IMR-90 (cell line): ENCODE measurements around the gene KRTAP9-1. TPM values are rescaled to one million over a fixed set of nuclear protein-coding genes. Genes with fewer than 3 reads are reported as not detected.
A peak's percentile ranks its signal among the peaks of the same experiment; 100 is the strongest.

Source experiments
- ATAC-seq: fragments of 200-7000 bp; cut with Tn5 transposase; 2 replicates; pipeline ENCODE4 v1.9.1; 2020; ENCODE audit warnings: low read depth, mild to moderate bottlenecking, moderate library complexity
- BruUV-seq: library from RNA; stranded (reverse); fragments of 400-500 nt; replicated peaks from 2 replicates; lab custom pipeline; 2021; lab: Mats Ljungman, UMichigan
- CTCF ChIA-PET: fragments of 300-600 bp; formaldehyde crosslinking; extraction: SDS; loops from one replicate; lab custom pipeline; 2021; ENCODE audit warnings: antibody characterized with exemption; lab: Yijun Ruan, JAX
- POLR2A ChIA-PET: fragments of 300-600 bp; sonication (Branson Sonifier 250); formaldehyde crosslinking; loops from one replicate; lab custom pipeline; 2022; ENCODE audit warnings: antibody characterized with exemption; ENCODE audit not compliant: unreplicated experiment; lab: Charles Lee
- DNase-seq: peaks from one replicate; pipeline ENCODE4 v3.0.0; 2013
- H2AFZ ChIP-seq: replicated peaks from 2 replicates; pipeline ENCODE3; 2013; ENCODE audit warnings: low read length, mild to moderate bottlenecking; ENCODE audit not compliant: poor library complexity
- H2AK5ac ChIP-seq: 2 replicates; pipeline ENCODE4 v1.6.1; 2013; ENCODE audit warnings: low read depth, low read length, inconsistent platforms
- H2AK9ac ChIP-seq: replicated peaks from 2 replicates; pipeline ENCODE3; 2013; ENCODE audit warnings: mild to moderate bottlenecking, low read depth, low read length, moderate library complexity; ENCODE audit not compliant: poor library complexity
- H2BK120ac ChIP-seq: 2 replicates; pipeline ENCODE4 v1.6.1; 2013; ENCODE audit warnings: low read depth, low read length, inconsistent platforms
- H2BK15ac ChIP-seq: 3 replicates; pipeline ENCODE4 v1.6.1; 2013; ENCODE audit warnings: low read depth, low read length, inconsistent platforms
- H2BK20ac ChIP-seq: 2 replicates; pipeline ENCODE4 v1.6.1; 2013; ENCODE audit warnings: low read depth, mild to moderate bottlenecking, inconsistent platforms, low read length, moderate library complexity
- H2BK5ac ChIP-seq: 2 replicates; pipeline ENCODE4 v1.6.1; 2013; ENCODE audit warnings: mild to moderate bottlenecking, low read depth, low read length, inconsistent platforms; ENCODE audit not compliant: poor library complexity, severe bottlenecking
- H3K14ac ChIP-seq: replicated peaks from 2 replicates; pipeline ENCODE4 v1.6.1; 2013; ENCODE audit warnings: low read depth, low read length, inconsistent platforms
- H3K18ac ChIP-seq: 2 replicates; pipeline ENCODE4 v1.6.1; 2013; ENCODE audit warnings: low read depth, low read length, control low read depth
- H3K23ac ChIP-seq: 2 replicates; pipeline ENCODE4 v1.6.1; 2013; ENCODE audit warnings: low read depth, low read length, inconsistent platforms
- H3K27ac ChIP-seq: 2 replicates; pipeline ENCODE4 v1.5.1; 2013; ENCODE audit warnings: mild to moderate bottlenecking, control low read depth, low read length; ENCODE audit not compliant: insufficient read depth
- H3K27me3 ChIP-seq: 2 replicates; pipeline ENCODE4 v1.6.1; 2013; ENCODE audit warnings: low read length; ENCODE audit not compliant: control insufficient read depth, insufficient read depth
- H3K36me3 ChIP-seq: 2 replicates; pipeline ENCODE4 v1.6.1; 2013; ENCODE audit warnings: low read length, mixed read lengths; ENCODE audit not compliant: control insufficient read depth, insufficient read depth
- H3K4ac ChIP-seq: 2 replicates; pipeline ENCODE4 v1.6.1; 2013; ENCODE audit warnings: low read depth, low read length, inconsistent platforms
- H3K4me1 ChIP-seq: 2 replicates; pipeline ENCODE4 v1.6.1; 2013; ENCODE audit warnings: low read length, mixed read lengths; ENCODE audit not compliant: control insufficient read depth, insufficient read depth
- H3K4me2 ChIP-seq: 2 replicates; pipeline ENCODE4 v1.6.1; 2013; ENCODE audit warnings: low read depth, mild to moderate bottlenecking, control low read depth, low read length, moderate library complexity
- H3K4me3 ChIP-seq: 2 replicates; pipeline ENCODE4 v1.5.1; 2013; ENCODE audit warnings: low read depth, mild to moderate bottlenecking, control low read depth, low read length, moderate library complexity; ENCODE audit not compliant: insufficient read depth
- H3K56ac ChIP-seq: 2 replicates; pipeline ENCODE4 v1.6.1; 2013; ENCODE audit warnings: low read length, inconsistent platforms; ENCODE audit not compliant: insufficient read depth; ENCODE audit errors: extremely low read depth
- H3K79me1 ChIP-seq, 2 experiments: 2 replicates each; pipeline ENCODE4 v1.6.1; 2013; ENCODE audit warnings: low read length in 2 of 2, inconsistent platforms in 1 of 2, low read depth in 1 of 2
- H3K9ac ChIP-seq: 2 replicates; pipeline ENCODE4 v1.6.1; 2013; ENCODE audit warnings: low read depth, low read length, control low read depth
- H3K9me1 ChIP-seq: 2 replicates; pipeline ENCODE4 v1.6.1; 2013; ENCODE audit warnings: low read length, inconsistent platforms; ENCODE audit not compliant: insufficient read depth
- H3K9me3 ChIP-seq: 2 replicates; pipeline ENCODE4 v1.6.1; 2013; ENCODE audit warnings: low read length; ENCODE audit not compliant: control insufficient read depth, insufficient read depth
- H4K20me1 ChIP-seq: 2 replicates; pipeline ENCODE4 v1.6.1; 2013; ENCODE audit warnings: low read length, inconsistent platforms; ENCODE audit not compliant: insufficient read depth
- H4K5ac ChIP-seq: 2 replicates; pipeline ENCODE4 v1.6.1; 2013; ENCODE audit warnings: mild to moderate bottlenecking, low read depth, low read length, control low read depth
- H4K8ac ChIP-seq, 2 experiments: 2 replicates each; pipeline ENCODE4 v1.6.1; 2013; ENCODE audit warnings: low read depth in 2 of 2, low read length in 2 of 2, control low read depth in 1 of 2, inconsistent platforms in 1 of 2
- H4K91ac ChIP-seq: 2 replicates; pipeline ENCODE4 v1.6.1; 2013; ENCODE audit warnings: low read depth, low read length, inconsistent platforms; ENCODE audit not compliant: insufficient read depth
- MAFK ChIP-seq: IDR thresholded peaks from 2 replicates; pipeline ENCODE4 v1.6.1; 2012; ENCODE audit warnings: low read depth, low read length, improper control_type of control experiment
- POLR2A ChIP-seq: IDR thresholded peaks from 2 replicates; pipeline ENCODE4 v1.6.1; 2012; ENCODE audit warnings: mild to moderate bottlenecking, low read depth, low read length
- WGBS, 2 experiments: methylation state at CpG; one replicate each; pipeline versions ENCODE4 v1.1.5 to v1.1.7; 2013; ENCODE audit warnings: missing lambda C conversion rate in 2 of 2; ENCODE audit not compliant: insufficient read length in 1 of 2; ENCODE audit errors: extremely low coverage in 2 of 2; 5-methylcytosine and 5-hydroxymethylcytosine counted together
- dilution Hi-C: fragments of 300-500 bp; cut with HindIII; formaldehyde crosslinking; loops from one replicate; pipeline ENCODE4 v1.14.3; 2018; ENCODE audit warnings: low sequenced_read_pairs; ENCODE audit not compliant: unreplicated experiment
- in situ Hi-C: fragments of 300-500 bp; cut with MboI; formaldehyde crosslinking; loops from 3 replicates; pipeline ENCODE4 v1.14.3; 2019; ENCODE audit warnings: low sequenced_read_pairs, inconsistent platforms, mixed read lengths
- intact Hi-C: fragments of 100-400 bp; cut with micrococcal nuclease; formaldehyde crosslinking; loops from 2 replicates; pipeline ENCODE4 v1.10.0; 2022
- polyA plus RNA-seq, 3 experiments: library from polyadenylated mRNA; depleted of rRNA; stranded (reverse); fragments of >200 nt; gene quantifications; 2 replicates each; pipeline ENCODE4 v1.2.3, GENCODE V29; 2012; ENCODE audit warnings: low replicate concordance in 1 of 3
- total RNA-seq: library from RNA; depleted of rRNA; stranded (reverse); fragments of >200 nt; gene quantifications from 2 replicates; pipeline ENCODE4 v1.2.3, GENCODE V29; 2012

KRTAP9-1 gene
- total and polyA plus RNA-seq, 2 of the 4 experiments (the other 2 are of a cell fraction), result not detected

GRCh38 chr17:41151525-41151924, 38.2 kb upstream of the KRTAP9-1 start:
- Histone ChIP-seq H4K91ac (no peak overlapping the region), H3K4me3 (no peak overlapping the region), H3K4me2 (no peak overlapping the region), H4K8ac (no peak overlapping the region), H3K9me3 (no peaks in the 10 kb centered on the region), H3K18ac (no peak overlapping the region), H3K36me3 (no peaks in the 10 kb centered on the region), H3K4me1 (no peaks in the 10 kb centered on the region), H3K23ac (no peak overlapping the region), H3K27ac (no peak overlapping the region), H4K20me1 (no peaks in the 10 kb centered on the region), H3K4ac (no peak overlapping the region), H2BK120ac (no peak overlapping the region), H3K79me1 (no peaks in the 10 kb centered on the region), H4K5ac (no peak overlapping the region), H3K9ac (no peak overlapping the region), H2AK9ac (no peak overlapping the region), H2AK5ac (no peak overlapping the region), H2AFZ (no peak overlapping the region), H2BK5ac (no peak overlapping the region), H2BK20ac (no peak overlapping the region), H3K56ac (no peak overlapping the region), H3K9me1 (no peaks in the 10 kb centered on the region), H2BK15ac (no peak overlapping the region), H3K14ac (no peak overlapping the region), H3K27me3 (no peaks in the 10 kb centered on the region; the same call in 1 of the 2 replicates)
- TF ChIP-seq POLR2A (no peak), MAFK (peak; percentile 47)
- no CpG with 5 or more reads among the region's 2 CpGs for WGBS, 2 experiments
- dilution Hi-C loops, result no loop called here
- no TSS peak for BruUV-seq
- intact Hi-C loops, result no loop called here
- ChIA-PET CTCF (no interaction called here), POLR2A (no interaction called here)
- in situ Hi-C loops, result no loop called here
- DNase-seq, result no peak
- ATAC-seq, result no peak
